Uterus (tissue), 2 donors: Measurements from ENCODE around the gene SLC22A23.

ENCODE experiments used
- POLR2A ChIP-seq, 2 donors: fragments of 450-650 bp; IDR thresholded peaks; one replicate each; pipeline ENCODE4 v1.6.1; 2016; ENCODE audit warnings: antibody characterized with exemption in 2 of 2, mild to moderate bottlenecking in 1 of 2, moderate library complexity in 1 of 2
- TF ChIP-seq, protein P1 (sequence below), 4 experiments: fragments of 200-600 bp in 2 of 4; fragments of 450-650 bp in 2 of 4; sonication (generic) in 2 of 4; IDR thresholded peaks; one replicate each; pipeline ENCODE4 v1.5.1; 2016 to 2019; ENCODE audit warnings: antibody characterized with exemption in 4 of 4, mild to moderate bottlenecking in 2 of 4, moderate library complexity in 1 of 4

DNA sequence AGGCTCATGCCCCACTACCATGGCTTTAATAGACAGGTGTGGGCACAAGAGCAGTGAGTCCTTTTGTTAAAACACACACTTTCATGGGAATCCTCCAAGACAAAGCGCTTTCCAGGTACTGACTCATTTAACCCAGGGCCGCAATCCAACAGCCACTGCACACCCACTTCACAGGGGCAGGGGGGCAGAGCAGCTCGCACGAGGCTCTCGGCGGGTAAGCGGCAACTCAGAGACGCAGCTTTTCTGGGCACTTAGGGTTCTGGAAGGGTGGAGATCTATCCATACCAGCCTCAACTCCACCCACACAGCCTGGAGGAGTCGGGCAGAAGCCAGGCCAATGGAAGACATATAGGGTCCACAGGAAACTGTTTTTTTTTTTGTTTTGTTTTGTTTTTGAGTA, 169.5 kb downstream of the SLC22A23 start:
- TF ChIP-seq, protein P1, sequence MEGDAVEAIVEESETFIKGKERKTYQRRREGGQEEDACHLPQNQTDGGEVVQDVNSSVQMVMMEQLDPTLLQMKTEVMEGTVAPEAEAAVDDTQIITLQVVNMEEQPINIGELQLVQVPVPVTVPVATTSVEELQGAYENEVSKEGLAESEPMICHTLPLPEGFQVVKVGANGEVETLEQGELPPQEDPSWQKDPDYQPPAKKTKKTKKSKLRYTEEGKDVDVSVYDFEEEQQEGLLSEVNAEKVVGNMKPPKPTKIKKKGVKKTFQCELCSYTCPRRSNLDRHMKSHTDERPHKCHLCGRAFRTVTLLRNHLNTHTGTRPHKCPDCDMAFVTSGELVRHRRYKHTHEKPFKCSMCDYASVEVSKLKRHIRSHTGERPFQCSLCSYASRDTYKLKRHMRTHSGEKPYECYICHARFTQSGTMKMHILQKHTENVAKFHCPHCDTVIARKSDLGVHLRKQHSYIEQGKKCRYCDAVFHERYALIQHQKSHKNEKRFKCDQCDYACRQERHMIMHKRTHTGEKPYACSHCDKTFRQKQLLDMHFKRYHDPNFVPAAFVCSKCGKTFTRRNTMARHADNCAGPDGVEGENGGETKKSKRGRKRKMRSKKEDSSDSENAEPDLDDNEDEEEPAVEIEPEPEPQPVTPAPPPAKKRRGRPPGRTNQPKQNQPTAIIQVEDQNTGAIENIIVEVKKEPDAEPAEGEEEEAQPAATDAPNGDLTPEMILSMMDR (IDR thresholded peaks at IDR 0.05), result no peak
- TF ChIP-seq POLR2A (IDR thresholded peaks at IDR 0.05), result no peak
